SU-DHL-6 (cell line): ENCODE data around the gene HTR4.

Source experiments
- CTCF ChIP-seq: fragments of 200-600 bp; sonication (generic); IDR thresholded peaks from one replicate; pipeline ENCODE4 v1.5.1; 2017; ENCODE audit warnings: antibody characterized with exemption, mild to moderate bottlenecking, low read length, moderate library complexity; ENCODE audit not compliant: insufficient read depth, poor library complexity, severe bottlenecking
- EZH2phosphoT487 ChIP-seq: fragments of 200-600 bp; sonication (generic), shearing (Covaris generic); conservative IDR thresholded peaks from 2 replicates; pipeline ENCODE4 v1.6.1; 2018; ENCODE audit warnings: mild to moderate bottlenecking, antibody characterized with exemption, low read length, moderate library complexity, mixed read lengths

GRCh38 chr5:148690945-148691344, 36.6 kb upstream of the HTR4 start:
- TF ChIP-seq CTCF (no peak), EZH2phosphoT487 (no peak)
